Uterus (tissue), 4 donors: ENCODE results near the gene LSS. TPM values are rescaled to one million over a fixed set of nuclear protein-coding genes. Genes with fewer than 3 reads are reported as not detected.

Experiments
- DNase-seq, 2 donors: peaks; one replicate each; pipeline ENCODE4 v3.0.0-alpha.2; 2019 to 2020
- H3K27ac ChIP-seq, 2 donors: fragments of 200-600 bp; sonication (generic); 1 replicate in 1 of 2; 2 replicates in 1 of 2; pipeline ENCODE4 v1.5.1; 2016 to 2018
- H3K27me3 ChIP-seq, 2 donors: fragments of 200-600 bp; sonication (generic); one replicate each; pipeline ENCODE4 v1.5.1; 2018 to 2019; ENCODE audit warnings: control low read depth in 1 of 2
- H3K36me3 ChIP-seq, 2 donors: fragments of 200-600 bp; sonication (generic); one replicate each; pipeline ENCODE4 v1.5.1; 2019; ENCODE audit warnings: control low read depth in 1 of 2
- H3K4me1 ChIP-seq, 2 donors: fragments of 200-600 bp; sonication (generic); one replicate each; pipeline ENCODE4 v1.5.1; 2018 to 2019; ENCODE audit warnings: control low read depth in 1 of 2
- H3K4me3 ChIP-seq, 2 donors: fragments of 200-600 bp; sonication (generic); 1 replicate in 1 of 2; 2 replicates in 1 of 2; pipeline ENCODE4 v1.5.1; 2018 to 2019; ENCODE audit warnings: mild to moderate bottlenecking in 1 of 2
- H3K9me3 ChIP-seq, 2 donors: fragments of 200-600 bp; sonication (generic); one replicate each; pipeline ENCODE4 v1.5.1; 2019; ENCODE audit warnings: control low read depth in 1 of 2
- POLR2A ChIP-seq, 2 donors: fragments of 450-650 bp; IDR thresholded peaks; one replicate each; pipeline ENCODE4 v1.6.1; 2016; ENCODE audit warnings: antibody characterized with exemption in 2 of 2, mild to moderate bottlenecking in 1 of 2, moderate library complexity in 1 of 2
- intact Hi-C: fragments of 100-400 bp; cut with DNase I; formaldehyde crosslinking; loops from one replicate; pipeline ENCODE4 v1.15.1; 2023; ENCODE audit warnings: low total_unique reads
- total RNA-seq, 4 donors: library from RNA; depleted of rRNA in 3 of 4; stranded (reverse); fragments of >200 nt in 3 of 4; gene quantifications; one replicate each; pipeline versions ENCODE4 v1.1.0 to v1.2.4, GENCODE V29; 2014 to 2023
- TF ChIP-seq, protein P1 (sequence below), 4 experiments: fragments of 200-600 bp in 2 of 4; fragments of 450-650 bp in 2 of 4; sonication (generic) in 2 of 4; IDR thresholded peaks; one replicate each; pipeline ENCODE4 v1.5.1; 2016 to 2019; ENCODE audit warnings: antibody characterized with exemption in 4 of 4, mild to moderate bottlenecking in 2 of 4, moderate library complexity in 1 of 4
- donor health status: DM: yes; HTN: yes; CAD: no.

Gene LSS
- total RNA-seq, 4 donors from 2014 or later = 35.4 to 94.0 (median 41.5) TPM

GRCh38 chr21:46255758-46256337, 27.3 kb upstream of the LSS start:
- Histone ChIP-seq H3K4me3 (no peak overlapping the region), H3K4me1 (no peaks in the 10 kb centered on the region), H3K27ac (no peak overlapping the region), H3K9me3 (no peaks in the 10 kb centered on the region), H3K27me3 (no peaks in the 10 kb centered on the region), H3K36me3 (no peaks in the 10 kb centered on the region)
- intact Hi-C loops = no loop called here
- no peak for TF ChIP-seq POLR2A (IDR thresholded peaks at IDR 0.05)
- TF ChIP-seq, protein P1, sequence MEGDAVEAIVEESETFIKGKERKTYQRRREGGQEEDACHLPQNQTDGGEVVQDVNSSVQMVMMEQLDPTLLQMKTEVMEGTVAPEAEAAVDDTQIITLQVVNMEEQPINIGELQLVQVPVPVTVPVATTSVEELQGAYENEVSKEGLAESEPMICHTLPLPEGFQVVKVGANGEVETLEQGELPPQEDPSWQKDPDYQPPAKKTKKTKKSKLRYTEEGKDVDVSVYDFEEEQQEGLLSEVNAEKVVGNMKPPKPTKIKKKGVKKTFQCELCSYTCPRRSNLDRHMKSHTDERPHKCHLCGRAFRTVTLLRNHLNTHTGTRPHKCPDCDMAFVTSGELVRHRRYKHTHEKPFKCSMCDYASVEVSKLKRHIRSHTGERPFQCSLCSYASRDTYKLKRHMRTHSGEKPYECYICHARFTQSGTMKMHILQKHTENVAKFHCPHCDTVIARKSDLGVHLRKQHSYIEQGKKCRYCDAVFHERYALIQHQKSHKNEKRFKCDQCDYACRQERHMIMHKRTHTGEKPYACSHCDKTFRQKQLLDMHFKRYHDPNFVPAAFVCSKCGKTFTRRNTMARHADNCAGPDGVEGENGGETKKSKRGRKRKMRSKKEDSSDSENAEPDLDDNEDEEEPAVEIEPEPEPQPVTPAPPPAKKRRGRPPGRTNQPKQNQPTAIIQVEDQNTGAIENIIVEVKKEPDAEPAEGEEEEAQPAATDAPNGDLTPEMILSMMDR (IDR thresholded peaks at IDR 0.05) = no peak
- no peak for DNase-seq

GRCh38 chr21:46255166-46255565, 26.6 kb upstream of the LSS start:
- no peaks in the 10 kb centered on the region for H3K36me3 ChIP-seq
- no peak for TF ChIP-seq POLR2A (IDR thresholded peaks at IDR 0.05)
- TF ChIP-seq, protein P1 (IDR thresholded peaks at IDR 0.05) = no peak
- intact Hi-C loops = no loop called here
- no peaks in the 10 kb centered on the region for H3K9me3 ChIP-seq
- H3K4me1 ChIP-seq = no peaks in the 10 kb centered on the region
- H3K4me3 ChIP-seq = no peak overlapping the region
- H3K27ac ChIP-seq = no peak overlapping the region
- no peak for DNase-seq
- no peaks in the 10 kb centered on the region for H3K27me3 ChIP-seq

GRCh38 chr21:46254208-46254975, 25.8 kb upstream of the LSS start:
- no peak for DNase-seq
- no peaks in the 10 kb centered on the region for H3K27me3 ChIP-seq
- TF ChIP-seq POLR2A (IDR thresholded peaks at IDR 0.05) = no peak
- TF ChIP-seq, protein P1 (IDR thresholded peaks at IDR 0.05) = no peak
- no peak overlapping the region for H3K4me3 ChIP-seq
- H3K36me3 ChIP-seq = no peaks in the 10 kb centered on the region
- intact Hi-C loops = no loop called here
- no peaks in the 10 kb centered on the region for H3K9me3 ChIP-seq
- no peak overlapping the region for H3K27ac ChIP-seq
- H3K4me1 ChIP-seq = no peaks in the 10 kb centered on the region

- no peaks in the 10 kb centered on the region for H3K36me3 ChIP-seq
- H3K27ac ChIP-seq = no peak overlapping the region
- no peaks in the 10 kb centered on the region for H3K9me3 ChIP-seq
- no peak for DNase-seq
- intact Hi-C loops = no loop called here
- no peak for TF ChIP-seq POLR2A (IDR thresholded peaks at IDR 0.05)
- TF ChIP-seq, protein P1 (IDR thresholded peaks at IDR 0.05) = no peak
- no peak overlapping the region for H3K4me3 ChIP-seq
- no peaks in the 10 kb centered on the region for H3K4me1 ChIP-seq
- no peaks in the 10 kb centered on the region for H3K27me3 ChIP-seq
Measured at GRCh38 chr21:46253610-46254124, 25.1 kb upstream of the LSS start.

DNA sequence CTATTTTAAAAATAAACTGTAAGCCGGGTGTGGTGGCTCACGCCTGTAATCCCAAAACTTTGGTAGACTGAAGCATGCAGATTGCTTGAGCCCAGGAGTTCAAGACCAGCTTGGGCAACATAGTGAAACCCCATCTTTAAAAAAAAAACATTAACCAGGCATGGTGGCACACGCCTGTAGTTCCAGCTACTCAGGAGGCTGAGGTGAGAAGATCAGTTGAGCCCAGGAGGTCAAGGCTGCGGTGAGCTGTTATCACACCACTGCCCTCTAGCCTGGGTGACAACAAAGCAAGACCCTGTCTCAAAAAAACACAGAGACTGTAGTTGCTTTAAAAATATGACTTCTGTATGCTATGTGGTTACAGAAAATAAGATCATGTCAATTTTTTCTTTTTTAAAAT, 24.3 kb upstream of the LSS start:
- no peaks in the 10 kb centered on the region for H3K4me1 ChIP-seq
- intact Hi-C loops = no loop called here
- TF ChIP-seq, protein P1 (IDR thresholded peaks at IDR 0.05) = no peak
- no peak for TF ChIP-seq POLR2A (IDR thresholded peaks at IDR 0.05)
- H3K36me3 ChIP-seq = no peaks in the 10 kb centered on the region
- H3K27me3 ChIP-seq = no peaks in the 10 kb centered on the region
- no peak overlapping the region for H3K27ac ChIP-seq
- no peak overlapping the region for H3K4me3 ChIP-seq
- H3K9me3 ChIP-seq = no peaks in the 10 kb centered on the region
- DNase-seq = no peak
